ENCODE measurements around the gene ASNSD1. TPM values are rescaled to one million over a fixed set of nuclear protein-coding genes. Genes with fewer than 3 reads are reported as not detected.

Gene ASNSD1
- total and polyA plus RNA-seq, 2 of the 8 experiments (the other 6 are each of a cell fraction or from before 2014, with no cell fraction given): 14.1 to 44.8 TPM

DNA sequence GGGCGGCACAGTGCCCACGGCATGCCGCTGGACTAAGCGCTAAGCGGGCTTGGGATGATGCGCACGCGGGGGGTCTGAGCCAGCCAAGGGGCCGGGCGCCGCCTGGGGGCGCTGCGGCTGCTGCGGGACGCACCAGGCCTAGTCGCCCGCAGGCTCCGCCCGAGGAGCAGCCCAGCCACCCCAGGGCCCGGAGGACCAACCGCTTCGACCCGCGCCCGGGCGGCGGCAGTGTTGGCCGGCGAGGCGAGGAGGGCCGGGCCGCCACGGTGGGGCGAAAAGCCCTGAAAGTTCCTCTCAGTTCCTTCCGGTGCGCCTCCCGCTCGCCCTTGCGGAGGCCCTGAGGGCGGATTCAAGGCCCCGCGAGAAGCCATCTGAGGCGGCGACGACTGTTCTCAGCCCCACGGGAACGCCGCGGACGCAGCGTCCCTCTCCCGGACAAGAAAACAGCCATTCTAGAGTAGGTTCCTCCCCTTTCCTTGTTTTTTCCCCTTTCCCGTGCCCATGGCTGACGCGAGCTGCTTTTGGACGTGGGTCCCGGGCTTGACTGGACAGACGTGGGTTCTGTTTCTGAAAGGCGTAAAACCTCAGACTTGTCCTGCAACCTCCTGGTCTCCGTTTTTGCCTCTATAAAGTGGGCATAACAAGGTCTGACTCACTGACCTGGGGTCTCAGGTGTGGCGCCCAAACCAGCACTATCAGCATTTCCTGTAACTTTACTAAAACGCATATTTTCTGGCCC lies 13.3 kb downstream of the ASNSD1 start, which contains the start of gene ANKAR (continued):
- peak; percentile 41; the same call in 1 of the 2 replicates for TF ChIP-seq MAFK (IDR thresholded peaks at IDR 0.05; ENCODE audit: low read depth, low read length)
- TF ChIP-seq, protein P1, sequence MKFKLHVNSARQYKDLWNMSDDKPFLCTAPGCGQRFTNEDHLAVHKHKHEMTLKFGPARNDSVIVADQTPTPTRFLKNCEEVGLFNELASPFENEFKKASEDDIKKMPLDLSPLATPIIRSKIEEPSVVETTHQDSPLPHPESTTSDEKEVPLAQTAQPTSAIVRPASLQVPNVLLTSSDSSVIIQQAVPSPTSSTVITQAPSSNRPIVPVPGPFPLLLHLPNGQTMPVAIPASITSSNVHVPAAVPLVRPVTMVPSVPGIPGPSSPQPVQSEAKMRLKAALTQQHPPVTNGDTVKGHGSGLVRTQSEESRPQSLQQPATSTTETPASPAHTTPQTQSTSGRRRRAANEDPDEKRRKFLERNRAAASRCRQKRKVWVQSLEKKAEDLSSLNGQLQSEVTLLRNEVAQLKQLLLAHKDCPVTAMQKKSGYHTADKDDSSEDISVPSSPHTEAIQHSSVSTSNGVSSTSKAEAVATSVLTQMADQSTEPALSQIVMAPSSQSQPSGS (IDR thresholded peaks at IDR 0.05; ENCODE audit: low read length): no peak
- peak; percentile 27 for TF ChIP-seq HDAC6 (IDR thresholded peaks at IDR 0.05; ENCODE audit: low read depth, low read length)
